Brain microvascular endothelial cell (primary cell): ENCODE measurements around the gene P2RY2.

ENCODE experiments used
- DNase-seq: peaks from one replicate; pipeline ENCODE4 v3.0.0-alpha.2; 2020
- H3K27ac ChIP-seq: fragments of 250-450 bp; sonication (Bioruptor Pico); 2 replicates; pipeline ENCODE4 v1.5.1; 2020; ENCODE audit warnings: mild to moderate bottlenecking, moderate library complexity
- H3K27me3 ChIP-seq: fragments of 250-450 bp; sonication (Bioruptor Pico); replicated peaks from 2 replicates; pipeline ENCODE4 v1.5.1; 2020; ENCODE audit warnings: mild to moderate bottlenecking
- H3K36me3 ChIP-seq: fragments of 250-450 bp; sonication (Bioruptor Pico); replicated peaks from 2 replicates; pipeline ENCODE4 v1.5.1; 2020; ENCODE audit warnings: mild to moderate bottlenecking
- H3K4me3 ChIP-seq: 2 replicates; pipeline ENCODE4 v1.5.1; 2011; ENCODE audit warnings: low read depth, mild to moderate bottlenecking, control low read depth, low read length, moderate library complexity
- CTCF ChIP-seq: IDR thresholded peaks from 2 replicates; pipeline ENCODE4 v1.5.1; 2011; ENCODE audit warnings: low read depth, mild to moderate bottlenecking, moderate library complexity, low read length, control low read depth, inconsistent platforms; ENCODE audit errors: missing control alignments
- in situ Hi-C: cut with HindIII; loops from 2 replicates; pipeline ENCODE4 v1.10.0; 2017; ENCODE audit warnings: low sequenced_read_pairs, low pct_ligation_motif_present

P2RY2 gene

GRCh38 chr11:73201888-73202780 is 15.9 kb upstream of the P2RY2 start:
- DNase-seq = no peak
- no peak overlapping the region for H3K27ac ChIP-seq
- no peak for TF ChIP-seq CTCF
- H3K4me3 ChIP-seq = no peak overlapping the region
- no peaks in the 10 kb centered on the region for H3K27me3 ChIP-seq
- in situ Hi-C loops = no loop called here
- H3K36me3 ChIP-seq = no peaks in the 10 kb centered on the region

DNA sequence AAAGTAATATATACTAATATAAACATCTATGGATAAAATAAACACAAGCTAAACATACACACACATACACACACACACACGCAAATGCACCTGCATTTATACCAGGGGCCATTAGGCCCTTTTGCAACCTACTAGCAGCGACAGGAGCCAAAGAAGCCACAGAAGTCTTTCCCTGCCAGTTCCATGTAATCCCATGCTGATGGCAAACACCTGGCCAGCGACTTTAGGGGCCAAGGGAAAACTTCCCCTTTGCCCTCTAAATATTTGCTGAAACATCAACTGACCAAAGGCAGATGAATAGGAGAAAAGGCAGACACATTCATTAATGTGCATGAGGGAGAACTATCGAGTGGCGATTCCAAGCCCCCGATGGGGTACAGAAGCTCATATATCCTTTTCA is 14.8 kb upstream of the P2RY2 start:
- in situ Hi-C loops = no loop called here
- no peaks in the 10 kb centered on the region for H3K27me3 ChIP-seq

DNA sequence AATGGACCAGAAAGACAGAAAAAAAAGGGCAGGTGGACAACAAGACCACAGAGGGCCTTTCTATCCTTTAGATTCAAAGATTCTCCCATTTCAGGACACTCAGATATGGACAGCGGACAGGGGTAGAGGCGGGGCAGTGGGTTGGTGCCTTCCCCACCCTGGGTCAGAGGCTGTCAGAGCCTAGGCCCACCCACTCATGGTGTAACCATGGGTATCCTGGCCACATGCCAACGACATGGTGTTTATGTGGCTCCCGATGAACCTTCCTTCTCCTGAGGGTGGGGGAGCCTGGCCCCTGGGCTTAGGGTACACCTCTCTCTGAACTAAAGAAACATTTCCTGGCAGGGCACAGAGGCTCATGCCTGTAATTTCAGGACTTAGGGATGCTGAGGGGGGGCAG is 14.3 kb upstream of the P2RY2 start:
- Histone ChIP-seq H3K36me3 (no peaks in the 10 kb centered on the region), H3K27ac (no peak overlapping the region), H3K27me3 (no peaks in the 10 kb centered on the region), H3K4me3 (no peak overlapping the region)
- in situ Hi-C loops = no loop called here
- no peak for TF ChIP-seq CTCF
- no peak for DNase-seq

More for the DNA sequence above, 14.8 kb upstream of the P2RY2 start:
- no peak for DNase-seq
- Histone ChIP-seq H3K4me3 (no peak overlapping the region), H3K36me3 (no peaks in the 10 kb centered on the region), H3K27ac (no peak overlapping the region)
- TF ChIP-seq CTCF = no peak

DNA sequence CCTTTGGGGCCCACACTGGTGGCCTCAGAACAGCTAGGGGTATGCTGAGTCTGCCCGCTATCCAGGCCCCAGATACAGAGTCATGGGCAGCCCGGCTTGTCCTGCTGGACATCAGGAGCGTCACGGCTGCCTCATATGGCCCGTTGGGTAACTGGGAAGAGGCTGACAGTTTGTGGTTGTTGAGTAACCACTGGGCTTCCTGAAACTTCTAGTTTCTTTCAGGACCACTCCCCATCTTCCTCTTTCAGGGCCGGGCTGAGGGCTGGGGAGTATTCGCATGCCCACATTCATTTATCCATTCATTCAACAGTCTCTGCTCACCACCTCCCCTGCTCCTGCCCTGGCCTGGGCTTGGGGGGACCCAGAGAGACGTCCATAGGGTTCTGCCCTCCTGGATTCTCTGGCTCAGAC is 13.4 kb upstream of the P2RY2 start:
- Histone ChIP-seq H3K4me3 (no peak overlapping the region), H3K27me3 (no peaks in the 10 kb centered on the region), H3K36me3 (no peaks in the 10 kb centered on the region), H3K27ac (no peak overlapping the region)
- no peak for TF ChIP-seq CTCF
- in situ Hi-C loops = no loop called here
- no peak for DNase-seq

GRCh38 chr11:73205661-73206343 is 12.3 kb upstream of the P2RY2 start:
- H3K27ac ChIP-seq = no peak overlapping the region
- H3K4me3 ChIP-seq = no peak overlapping the region
- in situ Hi-C loops = no loop called here
- no peaks in the 10 kb centered on the region for H3K36me3 ChIP-seq
- no peak for TF ChIP-seq CTCF
- no peaks in the 10 kb centered on the region for H3K27me3 ChIP-seq
- no peak for DNase-seq
